Non-pigmented ciliary epithelial cell (primary cell): Measurements from ENCODE around the gene ADGRL3.
A peak's percentile ranks its signal among the peaks of the same experiment; 100 is the strongest.

ENCODE experiments used
- DNase-seq: peaks from one replicate; pipeline ENCODE4 v3.0.0-alpha.2; 2010; ENCODE audit warnings: low read depth

Gene ADGRL3

DNA sequence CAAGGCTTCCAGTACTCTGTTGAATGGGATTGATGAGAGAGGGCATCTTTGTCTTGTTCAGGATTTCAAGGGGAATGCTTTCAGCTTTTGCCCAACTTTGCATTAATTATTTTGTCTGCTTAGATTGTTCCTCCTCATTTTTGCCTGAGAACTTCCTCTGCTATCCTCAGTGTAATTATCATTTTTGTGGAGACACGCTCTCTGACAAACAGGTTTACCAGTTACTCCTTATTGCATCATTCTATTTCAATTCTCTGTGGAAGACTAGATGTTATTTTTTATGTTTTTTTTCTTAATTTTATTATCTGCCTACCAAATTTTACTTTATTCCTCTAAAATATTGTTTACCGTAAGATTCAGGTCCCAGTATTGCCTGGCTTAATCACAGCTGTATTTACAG, 349.2 kb downstream of the ADGRL3 start:
- DNase-seq: no peak

DNA sequence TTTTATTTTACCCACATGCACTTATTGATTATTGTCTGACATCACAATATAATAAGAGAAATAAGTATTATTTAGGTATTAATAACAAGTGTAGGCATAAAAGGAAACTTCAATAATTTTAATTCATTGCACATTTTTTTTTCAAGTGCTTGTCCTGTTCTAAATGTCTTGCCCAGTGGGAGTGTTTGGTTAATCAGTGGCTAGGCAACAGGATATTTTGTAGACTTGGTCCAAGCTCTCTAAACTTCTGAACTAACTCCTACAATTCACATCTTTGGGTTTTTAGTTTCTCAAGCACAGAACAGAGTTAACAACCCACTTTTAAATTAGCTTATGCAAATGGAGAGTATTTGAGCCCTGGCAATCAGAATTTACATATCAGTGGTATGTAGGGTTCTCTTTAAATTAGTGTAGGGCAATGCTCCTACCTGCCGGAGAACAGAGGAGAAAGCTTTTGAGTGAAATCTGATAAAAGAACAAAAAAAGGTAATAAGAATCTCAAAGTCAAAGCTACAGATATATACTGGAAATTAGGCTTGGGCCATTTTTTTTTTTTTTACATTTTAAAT, 353.5 kb downstream of the ADGRL3 start:
- no peak for DNase-seq

DNA sequence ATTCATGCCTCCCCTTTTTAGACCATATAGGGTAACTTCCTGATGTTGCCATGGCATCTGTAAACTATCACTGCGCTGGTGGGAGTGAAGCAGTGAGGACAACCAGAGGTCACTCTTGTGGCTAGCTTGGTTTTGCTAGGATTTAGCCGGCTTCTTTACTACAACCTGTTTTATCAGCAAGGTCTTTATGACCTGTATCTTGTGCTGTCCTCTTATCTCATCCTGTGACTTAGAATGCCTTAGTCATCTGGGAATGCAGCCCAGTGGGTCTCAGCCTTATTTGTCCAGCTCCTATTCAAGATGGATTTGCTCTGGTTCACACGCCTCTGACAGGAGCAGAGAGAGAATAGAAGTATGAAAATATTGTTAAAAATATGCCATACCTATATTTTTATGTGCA, 355.7 kb downstream of the ADGRL3 start:
- peak; percentile 56 for DNase-seq

DNA sequence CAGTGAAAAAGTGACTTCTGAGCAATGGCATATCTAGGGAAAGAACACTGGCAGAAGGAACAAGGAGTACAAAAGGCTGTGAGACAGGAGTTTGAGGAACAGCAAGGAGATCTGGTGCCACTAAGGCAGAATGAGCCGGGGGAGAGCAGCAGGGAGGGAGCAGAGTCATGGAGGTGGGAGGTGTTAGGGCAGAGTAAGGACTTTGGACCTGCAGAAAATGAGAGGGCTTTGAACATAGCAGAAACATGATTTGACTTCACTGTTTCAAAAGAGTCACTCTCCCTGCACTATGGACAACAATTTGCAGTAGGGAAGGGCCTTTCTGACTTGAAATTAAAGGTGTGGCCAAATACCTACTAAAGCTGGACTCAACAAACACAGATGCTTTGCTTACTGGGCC, 356.2 kb downstream of the ADGRL3 start:
- no peak for DNase-seq

DNA sequence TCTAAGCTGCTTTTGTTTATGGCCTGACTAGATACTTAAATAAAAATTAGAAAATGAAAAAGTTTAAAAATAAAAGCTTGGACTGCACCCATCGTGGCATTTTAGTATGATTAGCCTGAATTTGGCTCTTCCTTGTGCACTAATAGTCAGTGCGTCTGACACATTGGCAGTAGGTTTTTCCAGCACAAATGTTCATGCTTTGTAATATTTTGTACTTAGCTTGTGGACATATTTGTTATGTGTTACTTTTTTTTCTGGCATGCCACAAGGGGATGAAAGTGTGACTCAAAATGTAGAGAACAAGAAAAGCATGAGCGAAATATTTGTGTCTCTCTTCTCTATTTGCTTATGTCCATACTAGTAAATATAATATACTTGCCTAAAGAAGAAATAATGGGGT, 359.3 kb downstream of the ADGRL3 start:
- DNase-seq: no peak

DNA sequence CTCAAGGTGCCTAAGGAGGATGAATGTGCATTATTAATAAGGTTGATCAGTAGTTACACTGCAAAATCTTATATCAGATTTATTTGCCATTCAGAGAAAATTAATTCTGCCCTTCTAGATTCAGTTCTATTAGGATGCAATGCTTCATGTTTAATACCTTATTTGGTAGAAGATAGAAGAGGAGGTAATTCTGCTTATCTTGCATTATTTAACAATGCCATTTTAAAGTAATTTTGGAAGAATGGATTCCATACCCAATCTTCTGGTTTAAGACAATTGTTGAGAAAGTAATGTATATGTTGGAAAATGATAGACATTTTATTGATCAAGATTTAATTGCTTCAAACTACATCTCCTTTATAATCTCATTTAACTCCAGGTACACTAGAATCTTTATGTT, 360.9 kb downstream of the ADGRL3 start:
- no peak for DNase-seq

DNA sequence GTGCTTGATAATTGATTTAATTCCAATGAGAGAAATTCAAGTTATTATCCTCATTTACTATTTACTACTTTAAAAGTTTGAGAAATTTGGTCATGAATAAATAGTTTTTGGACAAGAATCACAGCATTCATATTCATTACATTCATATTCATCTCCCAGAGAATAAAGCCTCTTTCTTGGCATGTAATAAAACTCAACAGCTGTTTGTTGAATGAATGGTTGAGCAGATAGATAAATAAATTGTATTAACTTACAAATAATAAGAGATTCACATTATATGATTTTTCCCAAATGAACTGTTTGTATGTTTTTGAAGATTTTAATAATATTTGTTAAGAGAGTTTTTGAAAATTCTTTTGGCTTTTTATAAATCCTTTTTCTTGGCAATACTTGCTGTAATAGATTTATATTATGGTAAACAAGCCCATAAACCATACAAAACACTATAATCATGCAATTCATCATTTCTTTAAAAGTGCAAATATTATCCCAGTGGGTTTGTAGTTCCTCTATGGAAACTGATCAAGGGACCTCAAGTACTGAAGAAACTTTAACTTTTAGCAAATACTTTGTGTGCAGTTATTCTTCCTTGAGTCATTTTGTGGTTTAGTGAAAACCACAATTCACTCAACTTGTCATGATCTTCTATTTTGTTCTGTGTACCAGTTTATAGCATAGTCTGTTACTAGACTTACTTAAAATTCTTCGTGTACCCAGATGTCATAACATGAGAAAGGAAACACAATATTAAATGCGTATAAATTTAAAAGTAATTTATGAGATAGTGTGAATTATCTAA, 371.8 kb downstream of the ADGRL3 start:
- peak; percentile 34 for DNase-seq

DNA sequence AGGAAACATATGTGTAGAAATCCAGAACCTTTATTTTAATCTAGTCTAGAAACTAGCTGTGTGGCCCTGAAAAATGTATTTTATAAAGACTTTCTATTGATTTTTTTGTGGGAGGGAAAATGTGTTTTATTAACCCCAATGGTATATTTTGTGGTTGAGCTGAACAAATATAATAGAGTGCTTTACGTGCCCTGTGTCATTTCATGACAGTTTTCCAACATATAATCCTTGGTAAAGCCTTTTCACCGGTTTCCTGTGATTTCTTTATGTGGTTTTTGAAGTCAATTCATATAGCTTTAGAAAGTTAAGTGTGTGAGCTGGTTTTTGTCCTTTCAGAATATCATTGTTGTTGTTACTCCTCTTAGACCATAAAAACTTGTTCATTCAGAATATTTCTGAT, 375.7 kb downstream of the ADGRL3 start:
- DNase-seq: no peak

DNA sequence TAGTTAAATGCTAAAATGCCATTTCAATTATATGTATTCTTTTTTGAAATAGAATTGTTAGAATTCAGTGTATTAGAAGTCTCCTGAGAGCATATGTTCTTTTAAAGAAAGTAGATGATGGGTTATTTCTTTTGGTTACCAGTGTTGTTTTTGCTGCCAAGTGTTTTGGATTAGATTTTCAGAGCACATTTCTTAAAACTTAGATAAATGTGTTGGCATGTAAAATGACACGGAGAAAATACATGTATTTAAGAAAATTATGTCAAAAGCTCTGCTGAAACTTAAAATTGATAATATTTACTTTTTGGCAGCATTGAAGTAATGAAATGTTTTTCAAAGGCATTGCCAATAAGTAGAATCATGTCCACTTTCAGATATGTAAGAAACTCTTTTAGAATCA, 379.7 kb downstream of the ADGRL3 start:
- no peak for DNase-seq

DNA sequence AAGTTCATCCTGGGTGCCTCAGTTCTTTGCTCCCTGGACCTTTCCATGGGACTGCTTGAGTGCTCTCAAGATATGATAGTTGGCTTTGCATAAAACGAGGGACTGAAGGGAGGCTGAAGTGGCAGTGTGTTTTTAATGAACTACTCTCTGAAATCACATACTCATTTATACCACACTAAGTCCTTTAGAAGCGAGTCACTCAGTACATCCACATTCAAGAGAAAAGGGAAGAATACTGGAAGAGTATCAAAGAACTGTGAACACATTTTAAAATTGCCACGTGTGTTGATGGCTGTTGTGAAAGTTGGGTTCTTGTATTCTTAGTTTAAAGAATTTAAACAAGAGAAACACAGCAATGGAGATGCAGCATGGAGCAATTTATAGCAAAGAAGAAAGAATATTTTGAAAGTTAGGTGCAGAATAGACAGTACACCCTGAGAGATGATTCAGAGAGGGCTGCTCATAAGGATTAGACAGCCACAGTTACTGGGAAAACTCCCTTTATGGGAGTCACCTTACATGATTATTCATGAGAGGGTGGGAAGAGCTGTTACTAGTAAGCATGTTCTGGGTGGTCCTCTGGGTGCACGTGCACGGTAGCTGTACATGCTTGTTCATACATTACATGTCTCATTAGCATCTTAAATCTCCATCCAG, 380.7 kb downstream of the ADGRL3 start:
- DNase-seq: no peak

DNA sequence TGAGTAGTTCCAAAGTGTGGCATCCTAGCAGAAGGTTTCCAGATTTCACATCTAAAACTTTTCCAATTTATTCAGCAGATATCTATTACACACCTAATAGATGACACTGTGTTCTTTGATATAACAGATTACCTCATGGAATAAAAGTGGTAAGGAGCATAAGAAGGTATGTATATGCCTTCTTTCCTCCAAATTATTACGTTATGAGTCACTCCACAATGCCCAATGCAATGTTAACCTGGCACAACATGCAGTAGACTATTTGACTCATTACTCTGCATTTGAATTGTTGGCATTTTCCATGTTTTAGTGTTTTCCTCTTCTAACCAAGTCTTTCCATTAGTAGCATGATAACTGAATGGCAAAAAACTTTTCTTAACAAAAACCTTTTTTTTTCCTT, 383.6 kb downstream of the ADGRL3 start:
- no peak for DNase-seq

DNA sequence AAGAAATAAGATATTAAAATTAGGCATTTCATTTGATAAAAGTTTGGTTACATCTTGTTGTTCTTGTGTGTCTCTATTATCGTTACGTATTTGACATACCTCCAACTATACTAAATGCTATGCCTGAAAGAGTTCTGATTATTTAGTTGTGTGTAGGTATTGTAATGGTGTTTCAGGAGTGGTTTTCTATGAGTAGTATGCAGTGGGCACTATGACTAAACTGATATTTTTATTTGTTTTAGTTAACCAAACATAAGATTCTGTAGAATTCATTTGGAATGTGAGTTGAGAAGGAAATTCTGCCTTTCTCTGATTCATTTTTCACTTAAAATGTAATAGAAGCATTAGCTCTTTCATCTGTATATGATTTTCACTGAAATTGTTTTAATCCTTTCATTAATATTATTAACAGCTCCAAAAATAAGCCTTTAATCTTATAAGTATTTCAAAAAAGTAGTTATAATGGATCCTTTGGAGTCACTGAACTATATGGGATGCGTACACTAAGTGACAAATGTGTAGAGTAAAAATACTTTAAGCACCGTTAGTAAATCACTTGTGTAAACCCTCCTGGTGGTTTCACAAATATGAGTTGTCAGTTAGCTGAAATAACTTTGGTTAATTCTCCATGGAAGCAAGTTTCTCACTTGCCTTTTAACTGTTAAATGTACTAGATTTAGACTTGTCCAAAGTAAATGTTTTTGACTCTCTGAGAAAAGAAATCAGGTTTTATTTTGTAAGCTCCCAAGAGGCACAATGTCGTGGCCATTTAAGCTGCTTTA, 388.7 kb downstream of the ADGRL3 start:
- DNase-seq: no peak

DNA sequence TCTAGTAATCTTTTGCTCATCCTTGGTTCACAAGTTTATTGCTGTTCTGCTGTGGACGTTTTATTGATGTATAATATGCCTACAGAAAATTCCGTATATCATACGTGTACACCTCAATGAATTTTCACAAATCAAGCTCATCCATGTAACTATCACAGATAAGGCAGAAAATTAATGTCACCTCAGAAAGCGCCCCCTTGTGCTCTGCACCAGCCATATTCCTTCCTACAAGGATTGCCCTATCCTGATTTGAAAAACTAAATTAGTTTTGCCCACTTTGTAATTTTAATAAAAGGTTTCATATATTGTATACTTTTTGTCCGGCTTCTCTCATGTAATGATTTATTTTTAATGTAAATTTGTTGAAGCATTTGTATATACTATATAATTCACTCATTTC, 390.8 kb downstream of the ADGRL3 start:
- no peak for DNase-seq

DNA sequence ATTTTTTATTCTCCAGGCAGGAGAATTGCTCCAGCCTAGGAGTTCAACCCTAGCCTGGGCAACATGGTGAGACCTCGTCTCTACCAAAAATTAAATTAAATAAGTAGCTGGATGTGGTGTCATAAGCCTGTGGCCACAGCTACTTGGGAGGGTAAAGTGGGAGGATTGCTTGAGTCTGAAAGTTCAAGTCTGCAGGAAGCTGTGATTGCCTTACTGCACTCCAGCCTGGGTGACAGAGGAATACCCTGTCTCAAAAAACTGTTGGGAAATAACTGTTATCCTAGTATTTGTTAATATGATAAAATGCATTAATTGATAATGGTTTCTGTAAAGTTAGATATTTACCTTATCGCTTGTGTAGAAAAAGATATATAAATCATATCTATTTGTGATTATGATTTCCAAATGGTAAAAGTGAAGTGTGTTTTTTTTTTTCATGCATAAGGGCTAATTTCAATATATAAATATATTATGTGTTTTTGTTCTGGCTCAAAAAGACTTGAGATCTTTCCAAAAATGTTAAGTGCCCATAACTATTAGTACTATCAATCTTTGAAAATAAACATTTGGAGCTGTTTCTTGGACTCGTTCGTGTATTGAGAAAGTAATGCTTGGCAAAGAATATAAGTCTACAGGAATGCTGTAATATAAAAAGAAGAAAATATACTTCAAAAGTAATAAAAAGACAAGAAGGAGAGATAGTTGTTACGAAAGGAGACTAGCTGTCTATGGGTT, 396.6 kb downstream of the ADGRL3 start:
- no peak for DNase-seq

DNA sequence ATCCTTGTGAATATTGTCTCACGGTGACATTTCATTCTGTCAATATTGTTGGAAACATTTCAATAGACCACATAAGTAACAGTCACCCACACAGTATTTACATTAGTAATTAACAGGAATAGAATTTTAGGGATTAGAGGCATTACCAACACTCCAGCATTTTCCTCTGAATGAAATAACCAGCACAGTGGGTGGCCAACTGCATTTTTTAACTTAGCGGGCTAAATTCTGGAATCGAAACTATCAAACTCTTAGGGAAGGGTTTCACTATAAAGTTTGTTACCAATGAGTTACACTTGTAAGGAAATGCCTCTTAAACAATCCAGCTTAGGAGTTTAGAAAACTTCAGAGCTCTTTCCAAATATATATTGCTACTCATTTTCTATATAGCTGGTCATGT, 403.0 kb downstream of the ADGRL3 start:
- DNase-seq: no peak

DNA sequence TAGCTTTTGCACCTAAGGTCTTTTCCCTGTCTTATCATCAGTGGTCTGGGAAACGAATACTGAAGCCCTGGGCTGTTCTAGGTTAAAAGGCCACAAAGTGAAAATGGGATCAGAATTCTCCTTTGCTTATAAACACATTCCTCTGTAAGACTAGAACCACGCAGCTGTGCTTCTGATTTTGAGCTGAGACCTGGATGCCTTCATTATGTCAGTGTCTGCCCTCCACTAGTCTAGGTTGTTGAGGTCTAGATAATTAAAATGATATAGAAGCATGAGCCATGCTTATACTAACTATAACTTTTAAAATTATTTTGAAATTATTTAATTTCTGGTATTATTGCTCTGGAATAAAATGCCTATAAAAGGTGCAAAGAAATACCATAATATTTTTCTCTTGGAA, 403.9 kb downstream of the ADGRL3 start:
- DNase-seq: no peak

DNA sequence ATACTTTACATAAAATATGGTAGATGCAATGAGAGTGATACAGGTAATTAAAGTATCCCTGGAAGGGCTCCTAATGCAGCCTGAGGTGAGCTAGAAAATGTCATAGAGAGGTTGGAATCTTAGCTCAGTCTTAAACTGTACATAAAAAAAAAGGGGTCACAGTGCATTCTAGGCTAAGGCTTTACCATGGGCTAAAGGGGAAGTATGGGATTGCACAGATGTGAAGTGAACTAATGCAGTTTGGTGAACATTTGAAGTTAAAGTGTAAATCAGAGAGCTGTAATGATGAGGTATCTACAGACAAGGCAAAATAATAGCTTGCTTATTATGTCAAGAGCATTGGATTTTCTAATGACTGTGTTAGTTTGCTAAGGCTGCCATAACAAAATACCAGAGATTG, 405.9 kb downstream of the ADGRL3 start:
- DNase-seq: no peak

DNA sequence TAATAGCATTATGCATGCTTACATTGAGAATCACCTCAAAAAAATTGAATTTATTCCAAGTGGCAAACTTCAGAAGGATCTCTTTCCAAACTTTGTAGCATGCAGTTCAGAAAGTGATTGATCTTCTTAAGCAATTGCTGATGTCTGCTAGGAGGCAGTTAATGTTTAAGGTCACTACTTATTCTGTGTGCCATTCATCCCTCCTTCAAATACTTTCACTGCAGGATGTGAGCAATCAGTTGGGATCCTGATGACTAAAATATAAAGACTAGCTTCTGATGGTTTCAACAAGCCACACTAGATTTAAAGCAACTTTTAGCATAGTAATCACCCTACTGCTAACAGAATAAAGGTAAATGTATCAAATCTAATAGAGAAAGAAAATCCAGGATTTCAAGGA, 414.1 kb downstream of the ADGRL3 start:
- no peak for DNase-seq

DNA sequence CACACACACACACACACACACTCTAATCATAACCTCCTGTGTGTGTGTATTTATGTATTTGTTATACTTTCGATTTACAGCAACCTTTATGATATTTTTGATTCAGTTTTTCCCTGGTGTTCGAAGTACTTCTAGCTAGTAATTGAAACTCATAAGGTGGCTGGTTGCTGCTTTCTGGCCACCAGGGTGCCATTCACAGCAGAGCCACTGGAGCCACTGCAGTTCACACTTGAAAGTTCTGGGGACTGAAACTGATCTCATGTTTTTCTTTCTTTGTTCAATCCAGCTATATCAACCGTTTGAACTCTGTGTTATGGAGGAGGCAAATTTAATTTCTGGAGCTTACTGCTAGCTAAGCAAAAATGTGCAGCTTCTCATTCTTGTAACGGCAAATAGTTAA, 419.4 kb downstream of the ADGRL3 start:
- DNase-seq: no peak

DNA sequence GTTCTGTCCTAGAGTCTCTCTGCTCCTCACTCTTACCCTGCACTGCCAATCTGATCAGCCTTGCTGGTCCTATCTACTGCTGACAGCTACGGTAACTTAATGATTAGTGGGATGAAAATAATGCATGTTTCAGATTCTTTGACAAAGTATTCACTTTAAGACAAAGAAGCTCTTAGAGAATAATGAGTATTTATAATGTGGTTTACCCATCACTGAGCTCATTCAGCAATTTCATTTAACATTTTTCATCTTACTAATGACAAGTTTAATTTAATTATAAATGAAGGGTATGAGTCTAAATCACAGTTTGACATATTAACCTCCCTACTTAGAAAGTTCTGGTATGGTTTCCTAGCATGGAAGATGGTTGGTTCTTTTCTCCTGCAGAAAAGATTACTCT, 428.2 kb downstream of the ADGRL3 start:
- DNase-seq: no peak

DNA sequence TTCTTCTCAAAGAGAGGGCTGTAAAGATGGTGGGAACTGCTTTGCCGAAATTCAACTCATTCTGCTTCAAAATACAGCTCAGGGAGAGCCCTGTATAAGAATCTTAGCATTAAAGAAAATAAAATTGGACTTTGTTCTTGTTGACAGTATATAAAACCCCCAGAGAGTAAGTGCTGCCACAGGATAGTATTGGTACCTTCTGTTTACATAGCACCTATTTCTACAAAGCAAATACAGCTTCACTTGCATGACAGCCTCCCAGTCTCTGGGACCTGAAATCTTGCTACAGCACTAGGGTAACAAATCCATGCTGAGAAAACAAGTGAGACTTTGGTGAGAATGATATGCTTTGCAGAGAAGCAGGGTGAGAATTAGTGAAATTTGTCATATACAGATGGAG, 428.6 kb downstream of the ADGRL3 start:
- DNase-seq: no peak

DNA sequence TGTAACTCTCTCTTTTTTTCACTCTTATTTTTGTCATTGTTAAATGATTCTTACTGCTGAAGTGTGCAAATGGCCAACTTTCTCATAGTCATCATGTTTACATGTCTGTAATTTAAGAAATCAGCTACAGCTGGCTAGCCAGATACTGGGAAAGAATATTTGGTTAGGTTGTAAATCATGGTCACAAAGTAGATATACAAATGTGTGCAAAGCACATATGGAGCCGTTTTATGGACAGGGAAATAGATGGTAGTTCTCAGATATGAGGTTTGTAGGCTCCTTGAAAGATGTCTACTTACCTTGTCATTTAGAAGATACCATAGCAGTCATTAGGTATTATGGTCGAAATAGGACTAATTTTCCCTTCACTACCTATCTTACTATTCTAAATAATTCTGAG, 430.4 kb downstream of the ADGRL3 start:
- DNase-seq: no peak
